H7 (cell line): ENCODE measurements around the gene IFNLR1. TPM values are rescaled to one million over a fixed set of nuclear protein-coding genes. Genes with fewer than 3 reads are reported as not detected.

Source experiments
- DNase-seq: peaks from one replicate; pipeline ENCODE4 v3.0.0; 2012
- H3K27me3 ChIP-seq: 2 replicates; pipeline ENCODE4 v1.6.0; 2011; ENCODE audit warnings: mild to moderate bottlenecking, low read length; ENCODE audit not compliant: control insufficient read depth, insufficient read depth
- H3K36me3 ChIP-seq: replicated peaks from 2 replicates; pipeline ENCODE4 v1.5.1; 2011; ENCODE audit warnings: low read length; ENCODE audit not compliant: control insufficient read depth, insufficient read depth
- H3K4me3 ChIP-seq: 2 replicates; pipeline ENCODE4 v1.5.1; 2011; ENCODE audit warnings: low read depth, mild to moderate bottlenecking, control low read depth, low read length, moderate library complexity; ENCODE audit not compliant: insufficient read depth
- total RNA-seq: library from RNA; depleted of rRNA; stranded (reverse); fragments of >200 nt; shearing (Covaris generic); gene quantifications from 2 replicates; pipeline ENCODE4 v1.2.3, GENCODE V29; 2014

The IFNLR1 gene
- total RNA-seq, 1 experiment from 2014 or later: 6.7 TPM

- Histone ChIP-seq H3K27me3 (no peaks in the 10 kb centered on the region), H3K36me3 (peaks cover 7% of the 10 kb centered on the region), H3K4me3 (no peak overlapping the region)
- peak; percentile 81 for DNase-seq
These were observed 31.9 kb downstream of the IFNLR1 start for GRCh38 chr1:24155011-24155782.

- H3K4me3 ChIP-seq: no peak overlapping the region
- peaks cover 7% of the 10 kb centered on the region for H3K36me3 ChIP-seq
- no peaks in the 10 kb centered on the region; the same call in 1 of the 2 replicates for H3K27me3 ChIP-seq
- DNase-seq: no peak
These were observed 32.9 kb downstream of the IFNLR1 start for GRCh38 chr1:24154215-24154614.

- H3K27me3 ChIP-seq: no peaks in the 10 kb centered on the region; the same call in 1 of the 2 replicates
- H3K36me3 ChIP-seq: peaks cover 7% of the 10 kb centered on the region
- no peak for DNase-seq
- H3K4me3 ChIP-seq: no peak overlapping the region
These were observed 34.2 kb downstream of the IFNLR1 start for GRCh38 chr1:24152631-24153494.

GRCh38 chr1:24151175-24151533 is 35.9 kb downstream of the IFNLR1 start:
- Histone ChIP-seq H3K36me3 (peaks cover 2% of the 10 kb centered on the region), H3K4me3 (peak overlapping the region; percentile 25), H3K27me3 (no peaks in the 10 kb centered on the region; the same call in 1 of the 2 replicates)
- peak; percentile 76 for DNase-seq

GRCh38 chr1:24150234-24151174 is 36.6 kb downstream of the IFNLR1 start:
- H3K4me3 ChIP-seq: peak overlapping the region; percentile 25
- H3K36me3 ChIP-seq: no peaks in the 10 kb centered on the region; the same call in 1 of the 2 replicates
- H3K27me3 ChIP-seq: no peaks in the 10 kb centered on the region; the same call in 1 of the 2 replicates
- peak; percentile 91 for DNase-seq

- no peak for DNase-seq
- H3K36me3 ChIP-seq: no peaks in the 10 kb centered on the region
- no peaks in the 10 kb centered on the region; the same call in 1 of the 2 replicates for H3K27me3 ChIP-seq
- peak overlapping the region; percentile 24; the same call in 1 of the 2 replicates for H3K4me3 ChIP-seq
These were observed 37.2 kb downstream of the IFNLR1 start for GRCh38 chr1:24149866-24150233.

GRCh38 chr1:24147816-24148215 is 39.3 kb downstream of the IFNLR1 start:
- Histone ChIP-seq H3K27me3 (no peaks in the 10 kb centered on the region; the same call in 1 of the 2 replicates), H3K36me3 (no peaks in the 10 kb centered on the region), H3K4me3 (no peak overlapping the region)
- DNase-seq: no peak

GRCh38 chr1:24147194-24147593 is 39.9 kb downstream of the IFNLR1 start:
- Histone ChIP-seq H3K4me3 (no peak overlapping the region), H3K27me3 (no peaks in the 10 kb centered on the region; the same call in 1 of the 2 replicates), H3K36me3 (no peaks in the 10 kb centered on the region)
- no peak for DNase-seq

- Histone ChIP-seq H3K4me3 (no peak within 1 kb of the TSS), H3K36me3 (no peaks in the 10 kb centered on the region), H3K27me3 (no peaks in the 10 kb centered on the region; the same call in 1 of the 2 replicates)
- DNase-seq: no peak
These were observed 44.2 kb downstream of the IFNLR1 start, which contains the start of gene IL22RA1 for GRCh38 chr1:24142546-24143534. IL22RA1 (minus strand) TSS chr1:24143140; CDS start chr1:24143082, 58 bp downstream.

- no peak for DNase-seq
- Histone ChIP-seq H3K4me3 (no peak overlapping the region), H3K27me3 (no peaks in the 10 kb centered on the region; the same call in 1 of the 2 replicates), H3K36me3 (no peaks in the 10 kb centered on the region)
These were observed 45.6 kb downstream of the IFNLR1 start for GRCh38 chr1:24141311-24141997.

- H3K36me3 ChIP-seq: no peaks in the 10 kb centered on the region
- H3K27me3 ChIP-seq: no peaks in the 10 kb centered on the region; the same call in 1 of the 2 replicates
- no peak for DNase-seq
- H3K4me3 ChIP-seq: no peak overlapping the region
These were observed 46.3 kb downstream of the IFNLR1 start for GRCh38 chr1:24140741-24141181.

GRCh38 chr1:24139841-24140425 is 47.2 kb downstream of the IFNLR1 start:
- H3K27me3 ChIP-seq: no peaks in the 10 kb centered on the region; the same call in 1 of the 2 replicates
- no peaks in the 10 kb centered on the region for H3K36me3 ChIP-seq
- no peak for DNase-seq
- H3K4me3 ChIP-seq: no peak overlapping the region
